Testis (tissue), 2 donors: ENCODE results near the gene KLHL28.

Experiments used
- POLR2A ChIP-seq: fragments of 450-650 bp; IDR thresholded peaks from one replicate; pipeline ENCODE4 v1.6.1; 2017; ENCODE audit warnings: antibody characterized with exemption, mild to moderate bottlenecking, moderate library complexity
- TF ChIP-seq, protein P1 (sequence below), 3 experiments: fragments of 450-650 bp in 2 of 3; fragments of 200-600 bp in 1 of 3; sonication (generic) in 1 of 3; IDR thresholded peaks; one replicate each; pipeline ENCODE4 v1.5.1; 2016 to 2019; ENCODE audit warnings: antibody characterized with exemption in 3 of 3, mild to moderate bottlenecking in 2 of 3, moderate library complexity in 1 of 3

DNA sequence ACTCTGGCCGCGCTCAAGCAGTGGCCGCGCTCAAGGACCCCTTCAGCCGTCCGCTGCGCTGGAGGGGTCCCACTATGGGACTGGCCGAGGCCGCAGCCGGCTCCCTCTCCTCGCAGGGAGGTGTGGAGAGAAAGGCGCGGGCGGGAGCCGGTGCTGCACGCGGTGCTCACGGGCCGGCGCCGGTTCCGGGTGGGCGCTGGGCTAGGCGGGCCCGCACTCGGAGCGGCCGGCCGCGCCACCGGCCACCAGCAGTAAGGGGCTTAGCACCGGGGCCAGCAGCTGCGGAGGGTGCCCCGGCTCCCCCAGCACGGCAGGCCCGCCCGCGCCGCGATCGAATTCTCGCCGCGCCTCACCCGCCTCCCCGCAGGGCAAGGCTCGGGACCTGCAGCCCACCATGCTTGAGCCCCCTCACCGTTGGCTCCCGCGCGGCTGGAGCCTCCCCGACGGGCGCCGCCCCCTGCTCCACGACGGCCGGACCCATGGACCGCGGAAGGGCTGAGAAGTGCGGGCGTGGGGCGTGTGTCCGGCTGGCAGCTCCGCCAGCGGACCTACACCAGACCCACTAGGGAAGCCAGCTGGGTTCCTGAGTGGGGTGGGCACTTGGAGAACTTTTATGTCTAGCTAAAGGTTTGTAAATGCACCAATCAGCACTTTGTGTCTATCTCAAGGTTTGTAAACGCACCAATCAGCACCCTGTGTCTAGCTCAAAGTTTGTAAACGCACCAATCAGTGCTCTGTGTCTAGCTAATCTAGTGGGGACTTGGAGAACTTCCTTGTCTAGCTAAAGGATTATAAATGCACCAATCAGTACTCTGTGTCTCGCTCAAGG, 49.5 kb downstream of the KLHL28 start:
- TF ChIP-seq, protein P1, sequence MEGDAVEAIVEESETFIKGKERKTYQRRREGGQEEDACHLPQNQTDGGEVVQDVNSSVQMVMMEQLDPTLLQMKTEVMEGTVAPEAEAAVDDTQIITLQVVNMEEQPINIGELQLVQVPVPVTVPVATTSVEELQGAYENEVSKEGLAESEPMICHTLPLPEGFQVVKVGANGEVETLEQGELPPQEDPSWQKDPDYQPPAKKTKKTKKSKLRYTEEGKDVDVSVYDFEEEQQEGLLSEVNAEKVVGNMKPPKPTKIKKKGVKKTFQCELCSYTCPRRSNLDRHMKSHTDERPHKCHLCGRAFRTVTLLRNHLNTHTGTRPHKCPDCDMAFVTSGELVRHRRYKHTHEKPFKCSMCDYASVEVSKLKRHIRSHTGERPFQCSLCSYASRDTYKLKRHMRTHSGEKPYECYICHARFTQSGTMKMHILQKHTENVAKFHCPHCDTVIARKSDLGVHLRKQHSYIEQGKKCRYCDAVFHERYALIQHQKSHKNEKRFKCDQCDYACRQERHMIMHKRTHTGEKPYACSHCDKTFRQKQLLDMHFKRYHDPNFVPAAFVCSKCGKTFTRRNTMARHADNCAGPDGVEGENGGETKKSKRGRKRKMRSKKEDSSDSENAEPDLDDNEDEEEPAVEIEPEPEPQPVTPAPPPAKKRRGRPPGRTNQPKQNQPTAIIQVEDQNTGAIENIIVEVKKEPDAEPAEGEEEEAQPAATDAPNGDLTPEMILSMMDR (IDR thresholded peaks at IDR 0.05) = no peak
- no peak for TF ChIP-seq POLR2A
